Retinal pigment epithelial cell (primary cell): ENCODE results near the gene ST6GALNAC6.

Experiments
- DNase-seq: peaks from one replicate; pipeline ENCODE4 v3.0.0-alpha.2; 2010; ENCODE audit warnings: low read depth
- H3K4me3 ChIP-seq: 2 replicates; pipeline ENCODE4 v1.5.1; 2011; ENCODE audit warnings: mild to moderate bottlenecking, low read length, control low read depth, moderate library complexity
- TF ChIP-seq, protein P1 (sequence below): conservative IDR thresholded peaks from 2 replicates; pipeline ENCODE4 v1.5.1; 2011; ENCODE audit warnings: low read depth, low read length, control low read depth, inconsistent platforms

Gene ST6GALNAC6, protein sequence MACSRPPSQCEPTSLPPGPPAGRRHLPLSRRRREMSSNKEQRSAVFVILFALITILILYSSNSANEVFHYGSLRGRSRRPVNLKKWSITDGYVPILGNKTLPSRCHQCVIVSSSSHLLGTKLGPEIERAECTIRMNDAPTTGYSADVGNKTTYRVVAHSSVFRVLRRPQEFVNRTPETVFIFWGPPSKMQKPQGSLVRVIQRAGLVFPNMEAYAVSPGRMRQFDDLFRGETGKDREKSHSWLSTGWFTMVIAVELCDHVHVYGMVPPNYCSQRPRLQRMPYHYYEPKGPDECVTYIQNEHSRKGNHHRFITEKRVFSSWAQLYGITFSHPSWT

DNA sequence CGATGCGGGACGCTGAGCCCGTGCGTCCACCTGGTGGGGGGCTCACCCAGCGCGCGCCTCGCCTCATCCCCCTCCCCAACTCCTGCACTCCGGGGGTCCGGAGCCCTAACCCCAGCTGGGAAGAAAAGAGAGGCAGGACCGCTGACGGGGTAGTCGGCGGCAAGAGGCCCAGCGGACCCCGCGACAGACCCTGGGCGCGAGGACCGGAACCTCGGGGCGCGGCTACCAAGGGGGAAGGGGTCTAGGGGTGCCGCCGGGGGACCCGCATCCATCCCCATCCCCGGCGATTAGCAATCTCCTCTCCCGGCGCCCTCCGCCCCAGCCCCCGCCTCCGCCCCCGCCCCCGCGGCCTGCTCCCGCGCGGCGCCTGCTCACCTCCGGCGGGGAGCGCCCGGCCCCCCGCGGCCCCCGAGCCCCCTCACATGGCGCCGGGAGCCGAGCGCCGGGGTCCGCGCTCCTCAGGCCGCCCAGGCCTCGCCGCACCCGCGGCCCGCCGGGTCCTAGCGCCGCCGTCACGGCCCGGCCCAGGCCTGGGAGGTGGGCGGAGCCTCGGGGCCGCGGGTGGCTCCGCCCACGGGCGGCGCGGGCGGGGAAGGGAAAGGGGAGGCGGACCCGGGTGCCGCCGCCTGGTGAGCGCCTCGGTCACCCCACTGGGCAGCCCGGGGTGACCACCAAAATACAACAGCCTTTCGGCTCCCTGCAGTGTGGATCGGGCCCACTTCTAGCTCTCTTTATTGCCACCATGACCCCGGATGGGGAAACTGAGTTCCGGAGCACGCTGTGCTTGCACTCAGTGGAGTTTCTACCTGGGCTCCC lies at the start of gene ST6GALNAC6:
Gene ST6GALNAC6, minus strand, starts transcription at position 476 of the 816 bp plus-strand sequence. CDS start 1,622 bp downstream, outside the sequence.
- DNase-seq, result no peak
- peak within 1 kb of the TSS; percentile 72 for H3K4me3 ChIP-seq
- TF ChIP-seq, protein P1, sequence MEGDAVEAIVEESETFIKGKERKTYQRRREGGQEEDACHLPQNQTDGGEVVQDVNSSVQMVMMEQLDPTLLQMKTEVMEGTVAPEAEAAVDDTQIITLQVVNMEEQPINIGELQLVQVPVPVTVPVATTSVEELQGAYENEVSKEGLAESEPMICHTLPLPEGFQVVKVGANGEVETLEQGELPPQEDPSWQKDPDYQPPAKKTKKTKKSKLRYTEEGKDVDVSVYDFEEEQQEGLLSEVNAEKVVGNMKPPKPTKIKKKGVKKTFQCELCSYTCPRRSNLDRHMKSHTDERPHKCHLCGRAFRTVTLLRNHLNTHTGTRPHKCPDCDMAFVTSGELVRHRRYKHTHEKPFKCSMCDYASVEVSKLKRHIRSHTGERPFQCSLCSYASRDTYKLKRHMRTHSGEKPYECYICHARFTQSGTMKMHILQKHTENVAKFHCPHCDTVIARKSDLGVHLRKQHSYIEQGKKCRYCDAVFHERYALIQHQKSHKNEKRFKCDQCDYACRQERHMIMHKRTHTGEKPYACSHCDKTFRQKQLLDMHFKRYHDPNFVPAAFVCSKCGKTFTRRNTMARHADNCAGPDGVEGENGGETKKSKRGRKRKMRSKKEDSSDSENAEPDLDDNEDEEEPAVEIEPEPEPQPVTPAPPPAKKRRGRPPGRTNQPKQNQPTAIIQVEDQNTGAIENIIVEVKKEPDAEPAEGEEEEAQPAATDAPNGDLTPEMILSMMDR, result no peak

DNA sequence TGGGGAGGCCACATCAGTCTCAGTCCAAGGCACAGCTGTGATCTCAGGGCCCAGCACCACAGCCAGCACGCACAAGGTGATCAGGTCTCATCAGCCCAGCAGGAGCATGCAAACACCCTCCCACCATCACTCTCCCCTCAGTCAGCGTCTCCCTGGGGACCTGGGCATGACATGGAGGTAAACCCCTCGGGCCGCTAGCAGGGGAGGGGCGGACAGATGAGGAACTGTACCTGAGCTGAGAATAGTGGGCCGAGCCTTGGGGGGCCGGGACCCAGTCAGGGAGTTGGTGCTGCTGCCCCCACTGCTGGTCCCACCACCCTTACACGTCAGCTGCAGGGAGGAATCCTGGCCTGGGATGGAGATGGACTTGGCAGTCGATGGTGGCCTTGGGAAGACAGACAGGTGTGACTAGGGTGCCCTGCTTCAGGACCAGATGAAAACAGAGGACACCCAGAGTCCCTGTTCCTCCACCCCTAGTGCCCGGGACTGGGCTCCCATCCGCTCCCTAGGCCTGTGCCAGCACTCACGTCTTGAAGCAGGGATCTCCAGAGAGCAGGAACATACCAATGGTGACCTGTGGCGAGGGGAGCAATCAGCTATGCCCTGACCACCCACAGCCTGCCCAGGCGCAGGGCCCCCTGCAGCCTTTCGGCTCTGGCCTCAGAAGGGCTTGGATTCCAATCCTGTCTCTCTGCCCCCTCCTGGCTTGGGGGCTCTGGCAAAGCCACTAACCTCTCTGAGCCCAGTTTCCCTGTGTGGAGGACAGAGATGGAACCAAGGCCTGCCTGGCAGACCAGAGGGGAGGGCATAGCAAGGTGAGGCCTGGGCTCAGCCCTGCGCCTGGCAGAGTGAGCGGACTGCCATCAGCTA lies 48.7 kb upstream of the ST6GALNAC6 start:
- DNase-seq, result no peak
- TF ChIP-seq, protein P1, result no peak
- H3K4me3 ChIP-seq, result no peak overlapping the region

DNA sequence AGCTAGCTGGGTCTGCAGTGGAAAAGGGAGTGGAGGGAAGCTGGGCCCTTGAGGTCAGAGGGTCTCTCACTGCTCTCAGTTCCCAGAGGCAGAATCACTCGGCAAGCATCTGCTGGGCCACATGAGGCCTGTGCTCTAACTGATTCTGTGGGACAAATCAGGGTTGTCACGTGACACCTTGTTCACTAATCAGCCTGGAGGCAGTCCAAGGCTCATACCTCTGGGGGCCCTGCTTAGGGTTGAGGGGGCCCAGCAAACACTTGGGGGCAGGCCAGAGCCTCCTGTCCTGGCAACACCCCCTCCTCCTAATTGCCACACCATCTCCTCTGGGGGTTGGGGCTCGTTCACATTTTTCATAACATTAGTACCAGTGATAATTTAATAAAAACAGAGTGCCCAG lies 47.3 kb upstream of the ST6GALNAC6 start:
- TF ChIP-seq, protein P1, result no peak
- no peak overlapping the region for H3K4me3 ChIP-seq
- no peak for DNase-seq

DNA sequence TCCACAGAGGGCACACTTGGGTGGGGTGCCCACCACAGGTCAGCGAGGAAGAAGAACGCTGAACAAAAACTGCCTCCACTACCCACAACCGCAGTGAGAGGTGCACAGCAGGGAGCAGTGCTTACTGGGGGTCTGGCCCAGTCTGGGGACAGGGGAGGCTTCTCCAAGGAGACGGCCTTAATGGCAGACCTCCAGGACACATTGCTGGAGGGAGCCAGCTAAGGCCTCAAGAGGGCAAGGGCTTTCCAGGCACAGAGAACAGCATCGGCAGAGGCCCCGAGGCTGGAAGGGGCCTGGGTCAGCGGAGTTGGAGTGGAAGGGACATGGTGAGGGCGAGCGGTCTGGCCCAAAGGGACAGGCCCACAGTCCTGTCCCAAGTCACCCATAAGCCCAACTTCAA lies 46.5 kb upstream of the ST6GALNAC6 start:
- no peak overlapping the region for H3K4me3 ChIP-seq
- TF ChIP-seq, protein P1, result no peak

DNA sequence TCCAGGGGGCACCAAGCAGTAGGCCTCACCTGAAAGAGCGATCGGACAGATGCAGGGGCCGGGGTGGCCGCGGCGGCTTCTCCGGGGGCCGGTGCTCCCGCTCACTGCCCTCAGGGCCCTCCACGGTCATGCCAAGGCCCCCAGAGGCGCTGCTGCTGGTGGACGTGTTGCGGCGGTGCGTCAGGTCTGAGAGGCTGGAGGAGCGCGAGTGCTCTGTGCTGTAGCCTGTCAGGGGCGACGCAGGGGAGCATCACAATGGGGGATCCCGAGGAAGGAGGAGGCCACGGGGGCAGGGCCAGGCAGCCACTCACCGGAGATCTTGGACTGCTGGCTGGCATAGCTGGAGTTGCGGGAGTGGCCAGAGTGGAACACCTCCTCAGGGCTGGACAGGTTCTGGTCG lies 45.9 kb upstream of the ST6GALNAC6 start:
- TF ChIP-seq, protein P1, result no peak
- DNase-seq, result no peak
- H3K4me3 ChIP-seq, result no peak overlapping the region

More for the DNA sequence above, 46.5 kb upstream of the ST6GALNAC6 start:
- DNase-seq, result no peak

DNA sequence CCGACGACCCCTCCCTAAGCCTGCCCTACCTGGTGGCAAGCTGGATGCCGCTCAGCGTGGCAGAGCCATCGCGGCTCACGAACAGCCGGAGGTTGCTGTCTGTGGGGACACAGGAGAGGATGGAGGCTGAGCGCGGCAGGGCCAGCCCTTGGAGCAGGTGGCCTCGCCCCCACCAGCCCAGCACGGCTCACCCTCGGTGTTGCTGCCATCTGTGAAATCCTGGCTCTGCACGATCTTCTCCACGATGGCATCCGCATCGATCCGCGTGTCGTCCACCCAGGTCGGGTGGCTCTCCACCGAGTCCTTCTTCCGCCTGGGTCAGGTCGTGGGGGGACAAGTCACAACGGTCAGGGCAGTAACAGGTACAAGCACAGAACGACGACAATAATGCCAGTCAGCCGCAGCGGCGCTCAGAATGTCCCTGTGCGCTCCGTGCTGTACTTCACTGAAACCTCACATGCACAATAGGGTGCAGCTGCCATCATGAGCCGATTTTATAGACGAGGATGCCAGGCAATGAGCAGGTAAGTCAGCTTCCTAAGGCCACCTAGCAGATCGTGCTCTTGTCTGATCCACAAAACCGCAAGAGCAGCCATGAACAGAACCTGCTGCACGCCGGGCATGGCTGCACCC lies 45.3 kb upstream of the ST6GALNAC6 start:
- H3K4me3 ChIP-seq, result no peak overlapping the region
- no peak for DNase-seq
- TF ChIP-seq, protein P1, result no peak
